ENCODE results near the gene C1orf174. TPM values are rescaled to one million over a fixed set of nuclear protein-coding genes. Genes with fewer than 3 reads are reported as not detected.

The C1orf174 gene
- total RNA-seq, 1 experiment from 2014 or later = 21.1 TPM

GRCh38 chr1:3851292-3851691 lies 48.8 kb downstream of the C1orf174 start:
- intact Hi-C loops (cut with micrococcal nuclease; ENCODE audit: unreplicated experiment) = no loop called here
- Mint-ChIP-seq H3K36me3 (ENCODE audit: insufficient read depth, unreplicated experiment) (peaks cover 7% of the 10 kb centered on the region), H3K9me3 (ENCODE audit: low read depth, unreplicated experiment) (no peaks in the 10 kb centered on the region), H3K4me1 (ENCODE audit: low read depth, unreplicated experiment) (peaks cover 8% of the 10 kb centered on the region), H3K4me3 (ENCODE audit: low read depth, unreplicated experiment) (no peak overlapping the region), H3K27ac (ENCODE audit: unreplicated experiment) (no peak overlapping the region), H3K27me3 (ENCODE audit: unreplicated experiment) (no peaks in the 10 kb centered on the region)
- TF ChIP-seq CTCF (IDR thresholded peaks at IDR 0.05; ENCODE audit: unreplicated experiment) = no peak
- DNase-seq = no peak
- CTCF ChIA-PET = no interaction called here
- no TSS peak for BruUV-seq (replicated peaks)

- no peak for DNase-seq
- BruUV-seq (replicated peaks) = no TSS peak
- intact Hi-C loops (cut with micrococcal nuclease; ENCODE audit: unreplicated experiment) = no loop called here
- Mint-ChIP-seq H3K9me3 (ENCODE audit: low read depth, unreplicated experiment) (no peaks in the 10 kb centered on the region), H3K4me1 (ENCODE audit: low read depth, unreplicated experiment) (peaks cover 8% of the 10 kb centered on the region), H3K36me3 (ENCODE audit: insufficient read depth, unreplicated experiment) (peaks cover 3% of the 10 kb centered on the region), H3K4me3 (ENCODE audit: low read depth, unreplicated experiment) (no peak overlapping the region), H3K27ac (ENCODE audit: unreplicated experiment) (no peak overlapping the region), H3K27me3 (ENCODE audit: unreplicated experiment) (no peaks in the 10 kb centered on the region)
- CTCF ChIA-PET = no interaction called here
- TF ChIP-seq CTCF (IDR thresholded peaks at IDR 0.05; ENCODE audit: unreplicated experiment) = no peak
Measured at GRCh38 chr1:3850857-3851256, 49.2 kb downstream of the C1orf174 start.

- Mint-ChIP-seq H3K9me3 (ENCODE audit: low read depth, unreplicated experiment) (no peaks in the 10 kb centered on the region), H3K36me3 (ENCODE audit: insufficient read depth, unreplicated experiment) (peaks cover 15% of the 10 kb centered on the region), H3K4me3 (ENCODE audit: low read depth, unreplicated experiment) (no peak overlapping the region), H3K27me3 (ENCODE audit: unreplicated experiment) (no peaks in the 10 kb centered on the region), H3K27ac (ENCODE audit: unreplicated experiment) (no peak overlapping the region), H3K4me1 (ENCODE audit: low read depth, unreplicated experiment) (no peaks in the 10 kb centered on the region)
- DNase-seq = no peak
- TF ChIP-seq CTCF (IDR thresholded peaks at IDR 0.05; ENCODE audit: unreplicated experiment) = no peak
- no TSS peak for BruUV-seq (replicated peaks)
- intact Hi-C loops (cut with micrococcal nuclease; ENCODE audit: unreplicated experiment) = no loop called here
- CTCF ChIA-PET = no interaction called here
Measured at GRCh38 chr1:3847081-3847480, 53.0 kb downstream of the C1orf174 start.

- H3K27me3 Mint-ChIP-seq (ENCODE audit: unreplicated experiment) = no peaks in the 10 kb centered on the region
- intact Hi-C loops (cut with micrococcal nuclease; ENCODE audit: unreplicated experiment) = no loop called here
- no peak for TF ChIP-seq CTCF (IDR thresholded peaks at IDR 0.05; ENCODE audit: unreplicated experiment)
- BruUV-seq (replicated peaks) = no TSS peak
- no peak overlapping the region for H3K27ac Mint-ChIP-seq (ENCODE audit: unreplicated experiment)
- no peaks in the 10 kb centered on the region for H3K4me1 Mint-ChIP-seq (ENCODE audit: low read depth, unreplicated experiment)
- no peaks in the 10 kb centered on the region for H3K9me3 Mint-ChIP-seq (ENCODE audit: low read depth, unreplicated experiment)
- CTCF ChIA-PET = no interaction called here
- H3K36me3 Mint-ChIP-seq (ENCODE audit: insufficient read depth, unreplicated experiment) = peaks cover 15% of the 10 kb centered on the region
- DNase-seq = no peak
- no peak overlapping the region for H3K4me3 Mint-ChIP-seq (ENCODE audit: low read depth, unreplicated experiment)
Measured at GRCh38 chr1:3846541-3846940, 53.5 kb downstream of the C1orf174 start.

GRCh38 chr1:3842912-3843311 lies 57.2 kb downstream of the C1orf174 start:
- H3K9me3 Mint-ChIP-seq (ENCODE audit: low read depth, unreplicated experiment) = no peaks in the 10 kb centered on the region
- no peaks in the 10 kb centered on the region for H3K27me3 Mint-ChIP-seq (ENCODE audit: unreplicated experiment)
- no TSS peak for BruUV-seq (replicated peaks)
- DNase-seq = no peak
- H3K4me1 Mint-ChIP-seq (ENCODE audit: low read depth, unreplicated experiment) = no peaks in the 10 kb centered on the region
- CTCF ChIA-PET = no interaction called here
- H3K4me3 Mint-ChIP-seq (ENCODE audit: low read depth, unreplicated experiment) = no peak overlapping the region
- H3K27ac Mint-ChIP-seq (ENCODE audit: unreplicated experiment) = no peak overlapping the region
- intact Hi-C loops (cut with micrococcal nuclease; ENCODE audit: unreplicated experiment) = no loop called here
- H3K36me3 Mint-ChIP-seq (ENCODE audit: insufficient read depth, unreplicated experiment) = peaks cover 15% of the 10 kb centered on the region
- TF ChIP-seq CTCF (IDR thresholded peaks at IDR 0.05; ENCODE audit: unreplicated experiment) = no peak

Measured in Calu3 (cell line).